Suppressor macrophage treated with lipopolysaccharide for 4 hours (primary cell): ENCODE data around the gene HSDL2.
"Not testable (repeated sequence)": the region's sequence is repeated elsewhere in the genome, so short reads cannot be mapped to it uniquely, and the experiment has no call there.

Experiments
- DNase-seq: peaks from one replicate; pipeline ENCODE4 v3.0.0-alpha.2; 2020

The HSDL2 gene

DNA sequence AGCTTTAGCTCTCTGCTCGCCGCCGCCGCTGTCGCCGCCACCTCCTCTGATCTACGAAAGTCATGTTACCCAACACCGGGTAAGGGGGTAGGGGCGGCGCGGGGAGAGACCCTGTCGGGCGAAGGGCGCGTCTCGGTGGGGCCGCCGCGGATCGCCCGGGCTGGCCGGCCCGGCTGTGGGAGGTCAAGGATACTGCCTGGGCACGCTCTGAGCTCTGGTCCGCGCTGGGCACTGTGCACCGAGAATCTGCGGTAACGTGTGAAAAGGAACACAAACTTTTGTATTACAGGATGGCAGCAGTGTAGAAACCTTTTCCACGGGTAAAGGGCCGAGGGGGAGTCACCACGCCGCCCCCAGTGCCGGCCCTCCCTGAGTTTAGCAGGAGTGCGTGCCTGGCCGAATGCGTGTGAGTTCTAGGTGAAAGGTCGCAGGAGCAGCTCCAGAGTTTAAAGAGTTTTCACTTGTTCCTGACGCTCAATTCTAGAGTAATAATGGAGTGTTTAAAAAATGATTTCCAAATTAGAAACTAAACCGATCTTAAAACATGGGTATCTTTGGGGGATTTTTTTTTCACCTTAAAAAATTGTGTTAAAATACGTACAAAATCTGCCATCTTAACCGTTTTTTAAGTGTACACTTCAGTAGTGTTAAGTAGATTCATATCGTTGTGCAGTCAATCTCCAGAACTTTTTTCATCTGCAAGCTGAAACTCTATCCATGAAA, at the start of gene HSDL2:
TSS of gene HSDL2 (plus strand) at position 7 of the 723 bp plus-strand sequence. CDS start at position 63, 56 bp downstream.
- DNase-seq = no peak

DNA sequence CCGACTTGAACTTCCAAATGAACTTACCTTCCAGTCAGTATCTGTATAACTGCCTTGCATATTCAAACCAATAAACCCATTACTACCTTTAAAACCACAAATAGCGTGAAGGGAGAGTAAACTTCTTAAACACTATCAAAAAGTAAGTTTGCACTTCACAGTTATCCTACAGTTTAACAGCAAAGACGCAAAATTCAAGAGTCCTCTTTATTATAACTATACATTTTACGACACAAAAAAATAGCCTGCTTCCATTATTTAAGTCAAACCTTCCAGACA, 48.3 kb upstream of the HSDL2 start:
- no peak for DNase-seq

GRCh38 chr9:112332214-112332613, 47.7 kb upstream of the HSDL2 start:
- peak; percentile 46 for DNase-seq

DNA sequence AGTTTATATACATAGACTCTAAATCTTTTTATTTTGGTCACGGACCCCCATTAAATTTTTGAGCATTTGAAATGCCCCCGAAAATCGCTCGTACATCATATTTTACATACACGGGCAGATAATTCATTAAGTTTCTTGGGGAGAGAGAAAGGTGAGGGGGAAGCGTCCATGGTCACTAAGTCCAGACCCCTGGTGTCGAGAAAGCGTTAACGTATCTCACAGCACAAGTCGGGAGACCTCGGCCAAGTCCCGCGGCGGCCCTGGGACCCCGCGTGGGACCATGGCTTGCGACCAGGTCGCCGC, 47.3 kb upstream of the HSDL2 start:
- DNase-seq = no peak

- DNase-seq = peak; percentile 77
Observed at GRCh38 chr9:112332977-112333638, 46.8 kb upstream of the HSDL2 start, which contains the start of gene PTBP3. TSS of gene PTBP3 (minus strand) at chr9:112333619. CDS start at chr9:112297865, 35,754 bp downstream.

- DNase-seq = peak; percentile 98
Observed at GRCh38 chr9:112333639-112334431, 46.1 kb upstream of the HSDL2 start.

GRCh38 chr9:112334432-112334841, 45.5 kb upstream of the HSDL2 start:
- peak; percentile 41 for DNase-seq

GRCh38 chr9:112337547-112337946, 42.4 kb upstream of the HSDL2 start:
- DNase-seq = no peak

DNA sequence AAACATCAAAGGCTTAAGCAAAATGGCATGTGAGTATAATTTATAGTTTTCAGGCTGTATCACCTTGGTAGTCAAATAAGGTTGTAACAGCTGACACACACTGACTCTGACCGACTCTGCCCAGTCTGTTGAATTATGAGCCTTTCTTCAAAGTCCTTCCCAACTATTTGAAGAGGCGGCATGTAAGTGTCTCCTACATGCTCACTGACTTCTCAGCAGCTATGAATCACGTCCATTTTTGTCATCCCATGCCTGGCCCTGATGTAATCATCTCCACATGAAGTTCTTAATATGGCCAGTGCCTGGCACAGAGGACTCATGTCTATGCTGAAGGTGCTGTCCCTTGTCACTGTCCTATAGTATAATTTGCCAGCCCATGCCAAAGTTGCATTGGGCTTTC, 41.3 kb upstream of the HSDL2 start:
- DNase-seq = peak; percentile 77

DNA sequence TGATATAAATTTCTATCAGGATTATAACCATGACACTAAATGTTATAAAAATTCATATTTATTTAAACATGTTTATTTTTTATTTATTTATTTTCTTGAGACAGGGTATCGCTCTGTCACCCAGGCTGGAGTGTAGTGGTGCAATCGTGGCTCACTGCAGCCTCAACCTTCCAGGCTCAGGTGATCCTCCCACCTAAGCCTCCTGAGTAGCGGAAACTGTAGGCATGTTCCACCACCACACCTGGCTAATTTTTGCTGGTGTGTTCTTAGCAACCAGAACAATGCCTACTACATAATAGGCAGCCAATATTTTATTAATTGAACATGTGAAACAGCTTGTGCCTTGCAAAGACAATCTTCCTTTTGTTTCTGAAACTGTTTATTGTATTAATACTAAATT, 40.0 kb upstream of the HSDL2 start:
- no peak for DNase-seq

- peak; percentile 20 for DNase-seq
Observed at GRCh38 chr9:112341730-112342129, 38.2 kb upstream of the HSDL2 start.

DNA sequence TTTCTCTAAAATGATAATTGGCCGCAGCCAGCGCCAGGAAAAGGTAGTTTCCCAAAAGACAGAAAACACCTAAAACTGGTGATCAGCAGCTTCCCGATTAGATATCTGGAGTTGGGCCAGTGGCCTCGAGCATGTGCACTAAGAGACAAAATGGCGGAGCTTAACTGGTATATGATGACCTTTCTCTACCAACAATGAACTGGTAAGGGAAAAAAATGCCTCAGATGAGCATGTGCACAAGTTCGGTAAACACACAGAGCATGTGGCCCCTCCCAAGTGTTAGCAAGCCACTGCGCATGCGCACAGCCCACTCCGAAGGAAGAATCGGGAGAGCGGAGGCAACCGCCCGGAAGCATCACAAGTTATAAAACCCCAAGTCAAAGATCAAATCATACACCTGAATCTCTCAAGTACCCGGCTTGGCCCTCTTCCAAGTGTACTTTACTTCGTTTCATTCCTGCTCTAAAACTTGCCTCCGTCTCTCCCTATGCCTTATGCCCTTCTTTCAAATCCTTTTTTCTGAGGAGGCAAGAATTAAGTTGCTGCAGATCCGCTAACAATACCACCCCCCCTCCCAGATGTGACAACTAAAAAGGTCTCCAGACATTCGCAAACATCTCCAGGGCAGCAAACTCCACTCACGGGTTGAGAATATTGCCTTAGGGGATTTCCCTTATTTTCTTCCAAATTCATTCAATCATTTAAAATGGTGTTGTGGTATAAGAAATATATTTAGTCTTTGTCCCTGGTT, 31.5 kb upstream of the HSDL2 start:
- DNase-seq = peak; percentile 83

GRCh38 chr9:112349008-112349333, 30.9 kb upstream of the HSDL2 start:
- peak; percentile 25 for DNase-seq

GRCh38 chr9:112351184-112351583, 28.7 kb upstream of the HSDL2 start:
- DNase-seq = no peak

DNA sequence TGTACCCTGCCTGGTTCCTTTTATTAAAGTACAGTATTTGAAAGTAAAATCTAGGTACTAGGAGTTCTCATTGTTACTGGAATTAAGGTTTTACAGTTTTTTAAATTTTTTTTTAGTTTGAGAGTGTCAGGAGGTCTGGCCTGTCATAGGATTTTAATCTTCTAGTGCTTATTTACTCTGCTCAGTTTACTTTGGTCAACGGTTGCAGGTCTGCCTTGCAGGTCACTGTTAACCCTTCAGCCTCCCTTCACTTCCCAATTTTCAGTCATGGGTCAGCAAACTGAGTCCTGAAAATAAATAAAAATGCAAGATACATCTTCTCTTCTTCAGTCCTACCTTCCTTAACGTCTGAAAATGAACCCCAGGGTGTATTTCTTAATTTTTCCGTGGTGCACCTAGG, 27.7 kb upstream of the HSDL2 start:
- no peak for DNase-seq

- DNase-seq = no peak
Observed at GRCh38 chr9:112354081-112354743, 25.7 kb upstream of the HSDL2 start.

DNA sequence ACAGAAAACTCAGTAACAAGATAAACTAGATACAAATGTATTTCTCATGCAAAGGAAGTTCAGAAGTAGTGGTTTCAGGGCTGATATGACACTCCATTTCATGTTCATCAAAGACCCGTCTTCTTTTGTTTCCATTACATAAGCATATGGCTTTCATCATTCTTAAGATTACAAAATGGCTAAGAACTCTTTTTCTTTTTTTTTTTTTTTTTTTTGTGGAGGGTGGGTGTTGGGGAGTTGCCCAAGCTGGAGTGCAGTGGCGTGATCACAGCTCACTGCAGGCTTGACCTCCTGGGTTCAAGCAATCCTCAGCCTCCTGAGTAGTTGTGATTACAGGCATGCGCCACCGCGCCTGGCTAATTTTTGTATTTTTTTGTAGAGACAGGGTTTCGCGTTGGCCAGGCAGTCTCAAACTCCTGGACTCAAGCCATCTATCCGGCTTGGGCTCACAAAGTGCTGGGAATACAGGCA, 24.4 kb upstream of the HSDL2 start:
- DNase-seq = peak; percentile 35

GRCh38 chr9:112360047-112360804, 19.7 kb upstream of the HSDL2 start:
- no peak for DNase-seq

DNA sequence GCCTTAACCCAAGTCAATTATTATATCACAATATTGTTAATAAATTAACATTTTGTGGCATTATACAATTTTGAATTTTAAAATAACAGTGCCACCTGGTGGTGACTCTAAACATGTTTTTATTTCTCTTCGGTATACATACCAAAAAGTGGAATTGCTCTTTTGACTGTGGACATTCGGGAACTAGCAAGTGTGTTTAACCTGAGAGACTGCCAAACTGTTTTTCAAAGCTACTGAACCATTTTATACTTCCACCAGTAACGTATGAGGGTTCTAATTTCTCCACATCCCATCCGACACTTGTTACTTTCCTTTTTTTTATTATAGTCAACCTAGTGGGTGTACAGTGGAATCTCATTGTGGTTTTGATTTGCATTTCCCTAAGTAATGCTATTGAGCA, 18.3 kb upstream of the HSDL2 start:
- DNase-seq = peak; percentile 72

GRCh38 chr9:112364761-112365160, 15.1 kb upstream of the HSDL2 start:
- DNase-seq = no peak

- DNase-seq = not testable (repeated sequence)
Observed at GRCh38 chr9:112365257-112365656, 14.7 kb upstream of the HSDL2 start.

DNA sequence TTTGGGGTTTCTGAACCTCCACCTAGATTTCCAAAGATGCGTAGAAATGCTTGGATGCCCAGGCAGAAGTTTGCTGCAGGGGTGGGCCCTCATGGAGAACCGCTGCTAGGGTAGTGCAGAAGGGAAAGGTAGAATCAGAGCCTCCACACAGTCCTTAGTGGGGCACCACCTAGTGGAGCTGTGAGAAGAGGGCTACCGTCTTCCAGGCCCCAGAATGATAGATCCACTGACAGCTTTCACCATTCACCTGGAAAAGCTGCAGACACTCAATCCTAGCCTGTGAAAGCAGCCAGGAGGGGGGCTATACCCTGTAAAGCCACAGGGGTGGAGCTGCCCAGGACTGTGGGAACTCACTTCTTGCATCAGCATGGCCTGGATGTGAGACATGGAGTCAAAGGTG, 13.3 kb upstream of the HSDL2 start:
- DNase-seq = no peak
